NCI-H187 (cell line): ENCODE results near the gene EXOC6B.

Experiments used
- DNase-seq, 2 experiments: peaks; one replicate each; lab custom pipeline; 2025; lab: John Stamatoyannopoulos, UW

EXOC6B gene

DNA sequence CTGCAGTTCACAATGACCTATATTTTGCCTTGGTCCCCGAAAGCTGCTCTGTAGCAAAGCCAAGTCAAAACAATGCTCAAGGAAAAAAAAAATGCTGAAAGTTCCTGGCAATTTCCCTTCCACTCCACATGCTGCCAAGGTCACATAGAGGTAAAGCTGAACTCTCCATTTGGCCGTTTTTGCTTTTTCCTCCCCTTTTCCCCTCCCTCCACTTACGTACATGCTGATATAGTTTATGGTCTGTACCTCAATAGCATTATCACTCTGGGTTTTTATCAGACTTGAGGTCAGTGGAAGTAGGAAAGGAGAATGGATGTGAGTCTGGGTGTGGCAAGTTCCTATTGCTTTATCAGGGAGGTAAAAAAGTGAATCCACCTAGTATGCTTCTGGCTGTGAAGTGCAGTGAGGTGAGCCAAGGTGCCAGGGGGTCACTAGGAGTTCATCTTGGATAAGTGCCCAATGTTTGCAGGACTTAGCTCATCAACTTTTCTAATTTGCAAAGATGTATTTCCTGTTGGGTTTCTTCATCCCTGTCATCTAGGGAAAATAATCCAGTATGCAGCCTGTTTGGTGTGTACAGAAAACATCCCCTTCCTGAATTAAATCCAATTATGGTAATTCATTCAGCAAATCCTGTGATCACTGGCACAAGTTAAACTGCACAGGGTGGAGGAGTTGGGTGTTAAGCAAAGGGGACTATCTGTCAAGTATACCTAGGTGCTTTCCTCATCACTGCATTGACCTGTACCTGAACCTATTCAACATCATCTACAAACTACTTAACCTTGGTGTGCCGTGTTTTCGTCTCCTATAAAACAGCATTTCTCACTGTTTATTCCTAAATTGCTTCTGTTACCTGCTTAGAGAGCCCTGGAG lies 553.8 kb downstream of the EXOC6B start:
- no peak for DNase-seq

- no peak for DNase-seq
Observed at GRCh38 chr2:72271276-72271614, 554.6 kb downstream of the EXOC6B start.

DNA sequence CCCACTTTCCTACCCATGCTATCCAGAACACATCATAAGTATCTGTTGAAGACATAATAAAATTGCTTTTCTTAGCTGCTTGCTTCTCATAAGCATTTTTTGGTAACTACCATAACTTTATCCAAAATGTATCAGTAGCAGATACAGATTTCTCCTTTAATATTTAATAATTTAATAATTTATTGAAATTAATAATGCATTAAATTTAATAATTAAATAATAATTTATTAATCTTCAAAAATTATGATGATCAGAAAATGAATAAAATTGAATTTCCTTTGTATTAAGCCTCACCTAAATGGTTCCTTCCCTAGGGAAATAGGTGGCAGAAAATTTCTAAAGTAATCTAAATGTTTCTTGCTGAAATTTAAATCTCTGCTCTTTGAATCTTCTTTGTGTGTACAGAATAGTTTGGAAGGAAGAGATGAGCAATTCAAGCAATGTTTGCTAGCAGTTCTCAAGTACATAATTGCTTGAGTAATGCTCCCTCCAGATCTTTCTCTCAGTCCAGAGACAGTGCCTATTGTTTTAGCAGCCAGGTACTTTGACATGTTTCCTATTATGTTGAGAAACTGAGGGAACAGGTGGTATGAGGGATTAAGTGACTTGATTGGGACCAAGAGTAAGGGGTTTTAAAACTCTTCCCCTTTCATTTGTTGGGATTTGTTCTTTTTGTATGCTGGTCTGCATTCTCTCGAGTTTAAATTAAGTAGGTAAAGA lies 555.1 kb downstream of the EXOC6B start:
- DNase-seq = no peak

GRCh38 chr2:72263776-72264060 lies 562.1 kb downstream of the EXOC6B start:
- no peak for DNase-seq

DNA sequence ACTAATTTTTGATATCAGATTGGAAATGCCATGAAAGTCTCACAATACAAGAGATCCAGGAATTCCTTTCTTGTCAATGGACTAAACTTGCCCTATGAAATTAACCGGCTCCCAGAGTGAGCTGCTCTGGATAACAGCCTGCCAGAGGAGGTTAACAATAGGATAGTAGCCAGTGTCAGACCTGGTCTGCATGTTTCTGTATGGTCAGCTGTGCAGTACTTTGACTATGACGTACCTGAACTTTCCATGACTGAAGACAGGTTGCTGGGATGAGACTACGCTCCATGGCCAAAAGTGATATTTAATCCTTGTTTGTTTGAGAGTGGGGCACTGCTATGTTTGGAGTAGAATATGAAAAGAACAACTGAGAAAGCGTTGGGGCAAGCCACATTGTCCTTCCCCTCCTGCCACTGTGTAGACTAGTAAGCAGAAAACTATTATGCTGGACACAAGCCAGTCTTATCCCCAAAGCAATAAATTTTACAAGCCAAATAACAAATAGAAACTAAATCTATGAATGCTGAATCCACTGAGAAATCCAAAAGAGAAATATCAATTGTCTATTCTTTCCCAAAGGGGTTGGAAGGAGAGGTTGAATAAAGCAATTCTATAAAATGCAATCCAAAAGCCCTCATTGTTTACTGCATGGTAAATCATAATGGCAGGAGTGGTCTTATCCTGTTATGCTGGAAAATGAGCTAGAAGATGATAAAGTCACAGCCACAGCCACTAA lies 562.6 kb downstream of the EXOC6B start:
- no peak for DNase-seq

- no peak for DNase-seq
Observed at GRCh38 chr2:72261076-72261475, 564.8 kb downstream of the EXOC6B start.

GRCh38 chr2:72255540-72255939 lies 570.3 kb downstream of the EXOC6B start:
- DNase-seq = no peak

GRCh38 chr2:72254831-72255451 lies 570.9 kb downstream of the EXOC6B start:
- no peak for DNase-seq

DNA sequence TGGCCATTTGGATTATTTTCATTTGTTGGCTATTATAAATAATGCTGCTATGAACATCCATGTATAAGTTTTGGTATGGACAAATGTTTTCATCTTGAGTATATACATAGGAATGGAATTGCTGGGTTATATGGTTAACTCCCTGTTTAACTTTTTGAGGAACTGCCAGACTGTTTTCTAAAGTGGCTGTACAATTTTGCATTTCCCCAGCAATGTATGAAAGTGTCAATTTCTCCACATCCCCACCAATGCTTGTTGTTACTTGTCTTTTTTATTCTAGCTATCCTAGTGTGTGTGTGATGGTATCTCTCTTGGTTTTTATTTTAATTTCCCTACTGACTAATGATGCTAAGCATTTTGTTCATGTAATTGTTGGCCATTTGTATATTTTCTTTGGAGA lies 587.5 kb downstream of the EXOC6B start:
- DNase-seq = no peak

DNA sequence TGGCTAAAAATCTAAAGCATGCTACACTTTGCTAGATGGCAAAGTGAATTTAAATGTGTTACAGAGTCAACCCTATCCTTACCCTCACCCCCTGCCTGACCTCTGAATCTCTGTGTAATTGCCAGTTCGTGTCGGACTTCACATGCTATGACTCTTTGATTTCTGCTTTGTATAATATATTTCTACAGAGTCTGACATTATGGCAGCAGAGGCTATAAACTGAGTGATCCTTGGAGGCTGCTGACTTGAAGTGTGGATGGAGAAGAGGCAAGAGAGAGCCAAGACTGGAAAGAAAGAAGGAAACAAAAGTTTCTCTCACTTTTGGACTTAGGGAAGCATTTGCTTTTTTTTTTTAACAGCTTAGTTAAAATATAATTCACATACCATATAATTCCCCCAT lies 588.3 kb downstream of the EXOC6B start:
- DNase-seq = no peak

- no peak for DNase-seq
Observed at GRCh38 chr2:72236445-72237067, 589.3 kb downstream of the EXOC6B start.

GRCh38 chr2:72235497-72236415 lies 590.1 kb downstream of the EXOC6B start:
- no peak for DNase-seq

- DNase-seq = no peak
Observed at GRCh38 chr2:72233211-72233610, 592.6 kb downstream of the EXOC6B start.

GRCh38 chr2:72222829-72223564 lies 602.8 kb downstream of the EXOC6B start:
- no peak for DNase-seq

- DNase-seq = no peak
Observed at GRCh38 chr2:72220170-72220569, 605.7 kb downstream of the EXOC6B start.

- no peak for DNase-seq
Observed at GRCh38 chr2:72214429-72215143, 611.2 kb downstream of the EXOC6B start.

- no peak for DNase-seq
Observed at GRCh38 chr2:72212486-72212855, 613.4 kb downstream of the EXOC6B start.

GRCh38 chr2:72211777-72212485 lies 613.9 kb downstream of the EXOC6B start:
- DNase-seq = no peak

GRCh38 chr2:72211350-72211749 lies 614.5 kb downstream of the EXOC6B start:
- DNase-seq = no peak
